H1 (cell line): ENCODE results near the gene MRPS14. TPM values are rescaled to one million over a fixed set of nuclear protein-coding genes. Genes with fewer than 3 reads are reported as not detected.

Experiments used
- CEBPB ChIP-seq: IDR thresholded peaks from 2 replicates; pipeline ENCODE4 v1.6.1; 2012; ENCODE audit warnings: low read depth, low read length
- E2F6 ChIP-seq: IDR thresholded peaks from 2 replicates; pipeline ENCODE4 v1.6.1; 2012; ENCODE audit warnings: inconsistent platforms
- JUND ChIP-seq: IDR thresholded peaks from 2 replicates; pipeline ENCODE4 v1.6.1; 2011; ENCODE audit warnings: mild to moderate bottlenecking, improper control_type of control experiment, low read length
- RAD21 ChIP-seq, 2 experiments: IDR thresholded peaks in 1 of 2; conservative IDR thresholded peaks in 1 of 2; 2 replicates each; pipeline ENCODE4 v1.6.1; 2011; ENCODE audit warnings: low read depth in 2 of 2, low read length in 2 of 2, improper control_type of control experiment in 1 of 2, inconsistent platforms in 1 of 2, mild to moderate bottlenecking in 1 of 2, moderate library complexity in 1 of 2
- RBBP5 ChIP-seq: IDR thresholded peaks from 2 replicates; pipeline ENCODE4 v1.7.1; 2012; ENCODE audit warnings: low read depth, mild to moderate bottlenecking, inconsistent platforms, low read length, moderate library complexity, borderline replicate concordance
- SAP30 ChIP-seq: fragments of 300-600 bp; sonication (generic); IDR thresholded peaks from 2 replicates; pipeline ENCODE4 v1.7.1; 2012; ENCODE audit warnings: low read length, moderate library complexity, mild to moderate bottlenecking, inconsistent platforms; ENCODE audit not compliant: insufficient read depth, insufficient replicate concordance
- SIN3A ChIP-seq, 2 experiments: IDR thresholded peaks in 1 of 2; conservative IDR thresholded peaks in 1 of 2; 2 replicates each; pipeline ENCODE4 v1.6.1; 2011 to 2012; ENCODE audit warnings: low read length in 2 of 2, improper control_type of control experiment in 1 of 2, low read depth in 1 of 2, mild to moderate bottlenecking in 1 of 2
- polyA plus RNA-seq, 7 experiments: library from polyadenylated mRNA; depleted of rRNA in 3 of 7; stranded (reverse) in 5 of 7; unstranded in 2 of 7; fragments of >200 nt in 5 of 7; fragments of 200-250 nt in 2 of 7; gene quantifications; 1 replicate in 5 of 7; 2 replicates in 1 of 7; 4 replicates in 1 of 7; pipeline versions ENCODE4 v1.2.1 to v1.2.3, GENCODE V29; 2011 to 2013; ENCODE audit warnings: missing spikeins in 2 of 7, mixed read lengths in 2 of 7
- total RNA-seq: library from RNA; stranded (reverse); fragmentation: NEBNext Ultra II Directional; extraction: Animal tissue kit (Norgen Biotek cat#: 25700); gene quantifications from 2 replicates; pipeline ENCODE4 v1.2.1, GENCODE V29; 2021

Gene MRPS14
- total and polyA plus RNA-seq, 2 of the 8 experiments (the other 6 are each of a cell fraction or from before 2014, with no cell fraction given), result 27.5 to 38.7 TPM

- TF ChIP-seq SIN3A (conservative IDR thresholded peaks at IDR 0.05 in 1 of 2, IDR thresholded peaks at IDR 0.05 in 1 of 2; ENCODE audit: low read depth in 1 of 2, low read length in 2 of 2) (no peak), RBBP5 (no peak), CEBPB (no peak), JUND (peak; percentile 54; the same call in 1 of the 2 replicates), E2F6 (peak; percentile 95), RAD21 (IDR thresholded peaks at IDR 0.05 in 1 of 2, conservative IDR thresholded peaks at IDR 0.05 in 1 of 2; ENCODE audit: low read depth in 2 of 2, low read length in 2 of 2) (no peak), SAP30 (no peak)
These were observed 49.1 kb upstream of the MRPS14 start (continued) for GRCh38 chr1:175072099-175072951.
